IMR-90 (cell line): ENCODE measurements around the gene PRR5L. TPM values are rescaled to one million over a fixed set of nuclear protein-coding genes. Genes with fewer than 3 reads are reported as not detected.

Experiments
- ATAC-seq: fragments of 200-7000 bp; cut with Tn5 transposase; 2 replicates; pipeline ENCODE4 v1.9.1; 2020; ENCODE audit warnings: low read depth, mild to moderate bottlenecking, moderate library complexity
- BruUV-seq: library from RNA; stranded (reverse); fragments of 400-500 nt; replicated peaks from 2 replicates; lab custom pipeline; 2021; lab: Mats Ljungman, UMichigan
- CTCF ChIA-PET: fragments of 300-600 bp; formaldehyde crosslinking; extraction: SDS; loops from one replicate; lab custom pipeline; 2021; ENCODE audit warnings: antibody characterized with exemption; lab: Yijun Ruan, JAX
- POLR2A ChIA-PET: fragments of 300-600 bp; sonication (Branson Sonifier 250); formaldehyde crosslinking; loops from one replicate; lab custom pipeline; 2022; ENCODE audit warnings: antibody characterized with exemption; ENCODE audit not compliant: unreplicated experiment; lab: Charles Lee
- DNase-seq: peaks from one replicate; pipeline ENCODE4 v3.0.0; 2013
- H2AFZ ChIP-seq: replicated peaks from 2 replicates; pipeline ENCODE3; 2013; ENCODE audit warnings: low read length, mild to moderate bottlenecking; ENCODE audit not compliant: poor library complexity
- H2AK5ac ChIP-seq: 2 replicates; pipeline ENCODE4 v1.6.1; 2013; ENCODE audit warnings: low read depth, low read length, inconsistent platforms
- H2AK9ac ChIP-seq: replicated peaks from 2 replicates; pipeline ENCODE3; 2013; ENCODE audit warnings: mild to moderate bottlenecking, low read depth, low read length, moderate library complexity; ENCODE audit not compliant: poor library complexity
- H2BK120ac ChIP-seq: 2 replicates; pipeline ENCODE4 v1.6.1; 2013; ENCODE audit warnings: low read depth, low read length, inconsistent platforms
- H2BK15ac ChIP-seq: 3 replicates; pipeline ENCODE4 v1.6.1; 2013; ENCODE audit warnings: low read depth, low read length, inconsistent platforms
- H2BK20ac ChIP-seq: 2 replicates; pipeline ENCODE4 v1.6.1; 2013; ENCODE audit warnings: low read depth, mild to moderate bottlenecking, inconsistent platforms, low read length, moderate library complexity
- H2BK5ac ChIP-seq: 2 replicates; pipeline ENCODE4 v1.6.1; 2013; ENCODE audit warnings: mild to moderate bottlenecking, low read depth, low read length, inconsistent platforms; ENCODE audit not compliant: poor library complexity, severe bottlenecking
- H3K14ac ChIP-seq: replicated peaks from 2 replicates; pipeline ENCODE4 v1.6.1; 2013; ENCODE audit warnings: low read depth, low read length, inconsistent platforms
- H3K18ac ChIP-seq: 2 replicates; pipeline ENCODE4 v1.6.1; 2013; ENCODE audit warnings: low read depth, low read length, control low read depth
- H3K23ac ChIP-seq: 2 replicates; pipeline ENCODE4 v1.6.1; 2013; ENCODE audit warnings: low read depth, low read length, inconsistent platforms
- H3K27ac ChIP-seq: 2 replicates; pipeline ENCODE4 v1.5.1; 2013; ENCODE audit warnings: mild to moderate bottlenecking, control low read depth, low read length; ENCODE audit not compliant: insufficient read depth
- H3K27me3 ChIP-seq: 2 replicates; pipeline ENCODE4 v1.6.1; 2013; ENCODE audit warnings: low read length; ENCODE audit not compliant: control insufficient read depth, insufficient read depth
- H3K36me3 ChIP-seq: 2 replicates; pipeline ENCODE4 v1.6.1; 2013; ENCODE audit warnings: low read length, mixed read lengths; ENCODE audit not compliant: control insufficient read depth, insufficient read depth
- H3K4ac ChIP-seq: 2 replicates; pipeline ENCODE4 v1.6.1; 2013; ENCODE audit warnings: low read depth, low read length, inconsistent platforms
- H3K4me1 ChIP-seq: 2 replicates; pipeline ENCODE4 v1.6.1; 2013; ENCODE audit warnings: low read length, mixed read lengths; ENCODE audit not compliant: control insufficient read depth, insufficient read depth
- H3K4me2 ChIP-seq: 2 replicates; pipeline ENCODE4 v1.6.1; 2013; ENCODE audit warnings: low read depth, mild to moderate bottlenecking, control low read depth, low read length, moderate library complexity
- H3K4me3 ChIP-seq: 2 replicates; pipeline ENCODE4 v1.5.1; 2013; ENCODE audit warnings: low read depth, mild to moderate bottlenecking, control low read depth, low read length, moderate library complexity; ENCODE audit not compliant: insufficient read depth
- H3K56ac ChIP-seq: 2 replicates; pipeline ENCODE4 v1.6.1; 2013; ENCODE audit warnings: low read length, inconsistent platforms; ENCODE audit not compliant: insufficient read depth; ENCODE audit errors: extremely low read depth
- H3K79me1 ChIP-seq, 2 experiments: 2 replicates each; pipeline ENCODE4 v1.6.1; 2013; ENCODE audit warnings: low read length in 2 of 2, inconsistent platforms in 1 of 2, low read depth in 1 of 2
- H3K9ac ChIP-seq: 2 replicates; pipeline ENCODE4 v1.6.1; 2013; ENCODE audit warnings: low read depth, low read length, control low read depth
- H3K9me1 ChIP-seq: 2 replicates; pipeline ENCODE4 v1.6.1; 2013; ENCODE audit warnings: low read length, inconsistent platforms; ENCODE audit not compliant: insufficient read depth
- H3K9me3 ChIP-seq: 2 replicates; pipeline ENCODE4 v1.6.1; 2013; ENCODE audit warnings: low read length; ENCODE audit not compliant: control insufficient read depth, insufficient read depth
- H4K20me1 ChIP-seq: 2 replicates; pipeline ENCODE4 v1.6.1; 2013; ENCODE audit warnings: low read length, inconsistent platforms; ENCODE audit not compliant: insufficient read depth
- H4K5ac ChIP-seq: 2 replicates; pipeline ENCODE4 v1.6.1; 2013; ENCODE audit warnings: mild to moderate bottlenecking, low read depth, low read length, control low read depth
- H4K8ac ChIP-seq, 2 experiments: 2 replicates each; pipeline ENCODE4 v1.6.1; 2013; ENCODE audit warnings: low read depth in 2 of 2, low read length in 2 of 2, control low read depth in 1 of 2, inconsistent platforms in 1 of 2
- H4K91ac ChIP-seq: 2 replicates; pipeline ENCODE4 v1.6.1; 2013; ENCODE audit warnings: low read depth, low read length, inconsistent platforms; ENCODE audit not compliant: insufficient read depth
- FOS ChIP-seq: fragments of 150-350 bp; IDR thresholded peaks from 2 replicates; pipeline ENCODE4 v1.6.1; 2016; ENCODE audit warnings: low read depth, low read length
- RAD21 ChIP-seq: IDR thresholded peaks from 2 replicates; pipeline ENCODE4 v1.6.1; 2012; ENCODE audit warnings: low read length, improper control_type of control experiment
- WGBS, 2 experiments: methylation state at CpG; one replicate each; pipeline versions ENCODE4 v1.1.5 to v1.1.7; 2013; ENCODE audit warnings: missing lambda C conversion rate in 2 of 2; ENCODE audit not compliant: insufficient read length in 1 of 2; ENCODE audit errors: extremely low coverage in 2 of 2; 5-methylcytosine and 5-hydroxymethylcytosine counted together
- dilution Hi-C: fragments of 300-500 bp; cut with HindIII; formaldehyde crosslinking; loops from one replicate; pipeline ENCODE4 v1.14.3; 2018; ENCODE audit warnings: low sequenced_read_pairs; ENCODE audit not compliant: unreplicated experiment
- in situ Hi-C: fragments of 300-500 bp; cut with MboI; formaldehyde crosslinking; loops from 3 replicates; pipeline ENCODE4 v1.14.3; 2019; ENCODE audit warnings: low sequenced_read_pairs, inconsistent platforms, mixed read lengths
- intact Hi-C: fragments of 100-400 bp; cut with micrococcal nuclease; formaldehyde crosslinking; loops from 2 replicates; pipeline ENCODE4 v1.10.0; 2022
- polyA plus RNA-seq, 3 experiments: library from polyadenylated mRNA; depleted of rRNA; stranded (reverse); fragments of >200 nt; gene quantifications; 2 replicates each; pipeline ENCODE4 v1.2.3, GENCODE V29; 2012; ENCODE audit warnings: low replicate concordance in 1 of 3
- total RNA-seq: library from RNA; depleted of rRNA; stranded (reverse); fragments of >200 nt; gene quantifications from 2 replicates; pipeline ENCODE4 v1.2.3, GENCODE V29; 2012

PRR5L gene
- total and polyA plus RNA-seq, 2 of the 4 experiments (the other 2 are of a cell fraction), result 2.9 to 3.6 TPM

DNA sequence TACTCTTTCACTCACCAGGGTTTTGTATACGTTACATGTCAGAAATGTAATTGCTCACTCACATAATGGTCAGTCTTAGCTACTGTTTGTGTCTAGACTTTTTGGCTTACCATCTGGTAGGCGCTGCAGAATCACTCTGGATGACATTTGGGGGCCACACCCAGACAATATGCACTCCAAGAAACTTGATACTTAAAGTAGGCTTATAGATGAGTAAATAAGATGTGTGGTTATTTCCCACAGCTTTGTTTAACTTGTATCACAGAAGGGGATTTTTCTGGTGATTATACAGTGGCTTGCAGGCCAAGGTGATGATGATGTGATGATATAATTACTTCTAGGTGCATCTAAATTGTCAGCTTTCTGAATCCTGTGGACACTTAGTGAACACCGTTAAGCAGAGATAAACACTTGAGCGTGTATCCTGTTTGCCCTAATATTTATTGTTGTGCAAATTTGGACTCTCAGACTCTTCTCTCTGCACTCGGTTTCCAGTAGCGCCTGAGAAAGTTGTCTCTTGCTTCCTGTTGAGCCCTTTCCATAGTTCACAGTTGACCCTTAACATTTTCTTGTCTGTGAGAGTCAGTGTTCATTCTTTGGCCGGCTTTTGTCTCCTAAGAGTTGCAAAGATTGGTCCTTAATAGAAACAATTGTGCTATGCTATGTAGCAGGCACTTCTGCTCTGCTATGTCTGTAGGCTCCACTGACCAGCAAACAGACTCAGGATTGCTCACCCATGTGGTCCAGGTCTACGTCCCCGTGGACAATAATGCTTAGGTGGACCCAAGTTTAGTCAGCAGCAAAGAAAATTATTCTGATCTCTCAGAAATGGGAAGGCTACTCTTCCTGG lies 89.3 kb downstream of the PRR5L start:
- Histone ChIP-seq H3K79me1 (peaks cover 10 to 13% of the 10 kb centered on the region in 2 experiments), H3K4me1 (peaks cover 4% of the 10 kb centered on the region; the same call in 1 of the 2 replicates), H4K91ac (no peak overlapping the region), H3K18ac (no peak overlapping the region), H3K14ac (no peak overlapping the region), H3K4me2 (peak overlapping the region; percentile 17; the same call in 1 of the 2 replicates), H3K36me3 (no peaks in the 10 kb centered on the region), H3K27me3 (no peaks in the 10 kb centered on the region; the same call in 1 of the 2 replicates), H3K4me3 (no peak overlapping the region), H3K9me1 (peaks cover 14% of the 10 kb centered on the region), H2AK9ac (no peak overlapping the region), H3K56ac (no peak overlapping the region), H2AFZ (no peak overlapping the region), H2BK5ac (no peak overlapping the region), H4K20me1 (peaks cover 14% of the 10 kb centered on the region; the same call in 1 of the 2 replicates), H3K23ac (no peak overlapping the region), H3K4ac (no peak overlapping the region), H3K9me3 (no peaks in the 10 kb centered on the region), H2BK120ac (no peak overlapping the region), H3K9ac (no peak overlapping the region), H4K5ac (no peak overlapping the region), H2BK20ac (no peak overlapping the region), H4K8ac (no peak overlapping the region), H2AK5ac (no peak overlapping the region), H3K27ac (no peak overlapping the region), H2BK15ac (no peak overlapping the region)
- in situ Hi-C loops, result no loop called here
- POLR2A ChIA-PET, result no interaction called here
- BruUV-seq, result no TSS peak
- DNase-seq, result peak; percentile 92
- CTCF ChIA-PET, result interaction anchor here (0.8 to 1.7 kb wide), 2 partner anchors 27 to 108 kb away, joined by 3 to 5 read pairs; no protein-coding TSS in a partner anchor
- peak; percentile 70 for ATAC-seq
- dilution Hi-C loops, result no loop called here
- TF ChIP-seq RAD21, result no peak
- peak; percentile 70 for TF ChIP-seq FOS
- no CpG with 5 or more reads among the region's 9 CpGs for WGBS, 2 experiments
- intact Hi-C loops, result no loop called here
